ENCODE measurements around the gene GPR61.

- TF ChIP-seq, protein P1, sequence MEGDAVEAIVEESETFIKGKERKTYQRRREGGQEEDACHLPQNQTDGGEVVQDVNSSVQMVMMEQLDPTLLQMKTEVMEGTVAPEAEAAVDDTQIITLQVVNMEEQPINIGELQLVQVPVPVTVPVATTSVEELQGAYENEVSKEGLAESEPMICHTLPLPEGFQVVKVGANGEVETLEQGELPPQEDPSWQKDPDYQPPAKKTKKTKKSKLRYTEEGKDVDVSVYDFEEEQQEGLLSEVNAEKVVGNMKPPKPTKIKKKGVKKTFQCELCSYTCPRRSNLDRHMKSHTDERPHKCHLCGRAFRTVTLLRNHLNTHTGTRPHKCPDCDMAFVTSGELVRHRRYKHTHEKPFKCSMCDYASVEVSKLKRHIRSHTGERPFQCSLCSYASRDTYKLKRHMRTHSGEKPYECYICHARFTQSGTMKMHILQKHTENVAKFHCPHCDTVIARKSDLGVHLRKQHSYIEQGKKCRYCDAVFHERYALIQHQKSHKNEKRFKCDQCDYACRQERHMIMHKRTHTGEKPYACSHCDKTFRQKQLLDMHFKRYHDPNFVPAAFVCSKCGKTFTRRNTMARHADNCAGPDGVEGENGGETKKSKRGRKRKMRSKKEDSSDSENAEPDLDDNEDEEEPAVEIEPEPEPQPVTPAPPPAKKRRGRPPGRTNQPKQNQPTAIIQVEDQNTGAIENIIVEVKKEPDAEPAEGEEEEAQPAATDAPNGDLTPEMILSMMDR (IDR thresholded peaks at IDR 0.05) = no peak
- TF ChIP-seq POLR2A (IDR thresholded peaks at IDR 0.05) (no peak), EP300 (IDR thresholded peaks at IDR 0.05) (no peak)
Observed at GRCh38 chr1:109541102-109541501, 1.4 kb downstream of the GPR61 start.

All from tibial nerve (tissue), 4 donors.